GM11168 (cell line): Measurements from ENCODE around the gene PIGK.

Experiments used
- in situ Hi-C: fragments of 300-500 bp; cut with MboI; formaldehyde crosslinking; loops from one replicate; pipeline ENCODE4 v1.12.0; 2022; ENCODE audit warnings: low sequenced_read_pairs; ENCODE audit not compliant: unreplicated experiment

PIGK gene

GRCh38 chr1:77047978-77048614 is 171.1 kb downstream of the PIGK start:
- in situ Hi-C loops, result no loop called here

- in situ Hi-C loops, result no loop called here
Measured at GRCh38 chr1:77047575-77047974, 171.7 kb downstream of the PIGK start.

- in situ Hi-C loops, result no loop called here
Measured at GRCh38 chr1:77044133-77044849, 174.9 kb downstream of the PIGK start.

GRCh38 chr1:77040826-77041225 is 178.4 kb downstream of the PIGK start:
- in situ Hi-C loops, result no loop called here

GRCh38 chr1:77039739-77040138 is 179.5 kb downstream of the PIGK start:
- in situ Hi-C loops, result no loop called here

GRCh38 chr1:77039111-77039510 is 180.1 kb downstream of the PIGK start:
- in situ Hi-C loops, result no loop called here
